Measurements from ENCODE around the gene VANGL1.

GRCh38 chr1:115672224-115673009 is 30.6 kb downstream of the VANGL1 start:
- TF ChIP-seq CTCF (IDR thresholded peaks at IDR 0.05) (no peak), POLR2AphosphoS5 (IDR thresholded peaks at IDR 0.05) (no peak)

All from prostate gland (tissue), 2 donors.